Prostate gland (tissue), 2 donors: ENCODE measurements around the gene CSNK1A1.

ENCODE experiments used
- CTCF ChIP-seq, 4 experiments: fragments of 200-600 bp in 2 of 4; fragments of 450-650 bp in 2 of 4; sonication (generic) in 2 of 4; IDR thresholded peaks; 1 replicate in 3 of 4; 2 replicates in 1 of 4; pipeline ENCODE4 v1.5.1; 2016 to 2019; ENCODE audit warnings: antibody characterized with exemption in 4 of 4, mild to moderate bottlenecking in 2 of 4, moderate library complexity in 2 of 4
- POLR2AphosphoS5 ChIP-seq: sonication (generic); formaldehyde crosslinking; IDR thresholded peaks from one replicate; pipeline ENCODE4 v1.6.1; 2017; ENCODE audit warnings: antibody characterized with exemption

GRCh38 chr5:149478761-149479160, 72.5 kb downstream of the CSNK1A1 start:
- no peak for TF ChIP-seq CTCF (IDR thresholded peaks at IDR 0.05)
- no peak for TF ChIP-seq POLR2AphosphoS5
